ENCODE results near the gene TRIM21. TPM values are rescaled to one million over a fixed set of nuclear protein-coding genes. Genes with fewer than 3 reads are reported as not detected.

Gene TRIM21
- polyA plus RNA-seq, 2 of the 4 experiments (the other 2 are of a cell fraction): 11.3 to 15.6 TPM

DNA sequence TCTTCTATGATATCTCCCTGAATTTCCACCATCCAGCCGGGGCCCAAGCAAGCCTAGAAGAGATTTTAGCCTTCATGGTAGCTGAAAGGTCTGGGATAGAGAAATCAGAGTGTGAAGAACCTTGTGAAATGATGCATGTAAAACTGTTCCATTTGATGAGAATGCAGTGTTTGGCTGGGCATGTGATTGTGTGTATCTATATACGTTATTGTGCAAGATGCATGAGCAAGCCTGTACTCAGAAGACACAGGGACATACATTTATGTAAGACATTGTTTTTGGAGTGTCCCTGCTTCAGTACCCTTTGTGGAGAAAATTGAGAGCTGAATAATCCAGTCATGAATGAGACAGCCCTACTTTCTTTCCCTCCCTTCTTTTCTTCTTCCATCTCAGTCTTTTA lies 40.4 kb upstream of the TRIM21 start (continued):
- TF ChIP-seq, protein P1, sequence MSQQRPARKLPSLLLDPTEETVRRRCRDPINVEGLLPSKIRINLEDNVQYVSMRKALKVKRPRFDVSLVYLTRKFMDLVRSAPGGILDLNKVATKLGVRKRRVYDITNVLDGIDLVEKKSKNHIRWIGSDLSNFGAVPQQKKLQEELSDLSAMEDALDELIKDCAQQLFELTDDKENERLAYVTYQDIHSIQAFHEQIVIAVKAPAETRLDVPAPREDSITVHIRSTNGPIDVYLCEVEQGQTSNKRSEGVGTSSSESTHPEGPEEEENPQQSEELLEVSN (IDR thresholded peaks at IDR 0.05; ENCODE audit: borderline replicate concordance, low read depth): no peak
- TF ChIP-seq, protein P2, sequence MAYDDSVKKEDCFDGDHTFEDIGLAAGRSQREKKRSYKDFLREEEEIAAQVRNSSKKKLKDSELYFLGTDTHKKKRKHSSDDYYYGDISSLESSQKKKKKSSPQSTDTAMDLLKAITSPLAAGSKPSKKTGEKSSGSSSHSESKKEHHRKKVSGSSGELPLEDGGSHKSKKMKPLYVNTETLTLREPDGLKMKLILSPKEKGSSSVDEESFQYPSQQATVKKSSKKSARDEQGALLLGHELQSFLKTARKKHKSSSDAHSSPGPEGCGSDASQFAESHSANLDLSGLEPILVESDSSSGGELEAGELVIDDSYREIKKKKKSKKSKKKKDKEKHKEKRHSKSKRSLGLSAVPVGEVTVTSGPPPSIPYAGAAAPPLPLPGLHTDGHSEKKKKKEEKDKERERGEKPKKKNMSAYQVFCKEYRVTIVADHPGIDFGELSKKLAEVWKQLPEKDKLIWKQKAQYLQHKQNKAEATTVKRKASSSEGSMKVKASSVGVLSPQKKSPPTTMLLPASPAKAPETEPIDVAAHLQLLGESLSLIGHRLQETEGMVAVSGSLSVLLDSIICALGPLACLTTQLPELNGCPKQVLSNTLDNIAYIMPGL (CRISPR knock-in tag; IDR thresholded peaks at IDR 0.05; ENCODE audit: borderline replicate concordance): no peak
- TF ChIP-seq KDM5A (IDR thresholded peaks at IDR 0.05): no peak

GRCh38 chr11:4430051-4430450 lies 36.5 kb upstream of the TRIM21 start:
- 12% methylated on average over 4 of the region's 4 CpGs for WGBS (ENCODE audit: missing lambda C conversion rate)
- FAIRE-seq: no peak

DNA sequence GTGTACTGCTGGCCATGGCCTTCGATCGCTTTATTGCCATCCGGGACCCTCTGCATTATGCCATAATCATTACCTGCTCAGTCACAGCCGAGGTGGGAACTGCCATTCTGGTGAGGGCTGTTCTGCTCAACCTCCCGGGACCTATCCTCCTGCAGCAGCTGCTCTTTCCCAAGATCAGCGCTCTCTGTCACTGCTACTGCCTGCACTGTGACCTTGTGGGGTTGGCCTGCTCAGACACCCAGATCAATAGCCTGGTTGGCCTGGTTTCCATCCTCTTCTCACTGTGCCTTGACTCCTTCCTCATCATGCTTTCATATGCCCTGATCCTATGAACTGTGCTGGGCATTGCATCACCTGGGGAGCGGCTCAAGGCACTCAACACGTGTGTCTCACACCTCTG lies 24.9 kb upstream of the TRIM21 start:
- ATAC-seq: no peak
- DNase-seq (ENCODE audit: low read depth in 1 of 2, low spot score in 1 of 2): no peak
- no peak for FAIRE-seq
- no peaks in the 10 kb centered on the region for H3K9me3 ChIP-seq
- H3K4me2 ChIP-seq: no peak overlapping the region
- ChIA-PET CTCF (no interaction called here), POLR2A (no interaction called here)
- no peak overlapping the region for H3K4me3 ChIP-seq
- no peak overlapping the region for H3K27ac ChIP-seq
- no peak for TF ChIP-seq SREBF2 (IDR thresholded peaks at IDR 0.05)
- no peak for TF ChIP-seq CHD4 (IDR thresholded peaks at IDR 0.05; ENCODE audit: borderline replicate concordance)
- no peak for TF ChIP-seq RAD21 (conservative IDR thresholded peaks at IDR 0.05 in 1 of 2, IDR thresholded peaks at IDR 0.05 in 1 of 2)
- TF ChIP-seq, protein P1 (IDR thresholded peaks at IDR 0.05; ENCODE audit: borderline replicate concordance, low read depth): no peak
- no peak for TF ChIP-seq POLR2A (IDR thresholded peaks at IDR 0.05; ENCODE audit: low read length)
- TF ChIP-seq JUNB (IDR thresholded peaks at IDR 0.05): no peak
- TF ChIP-seq MAFK (IDR thresholded peaks at IDR 0.05; ENCODE audit: partially characterized antibody): no peak
- no peak for TF ChIP-seq HOXA7 (CRISPR knock-in tag; IDR thresholded peaks at IDR 0.05)
- TF ChIP-seq HOXB5 (CRISPR knock-in tag; IDR thresholded peaks at IDR 0.05): no peak
- no peak for TF ChIP-seq ESRRA (IDR thresholded peaks at IDR 0.05; ENCODE audit: borderline replicate concordance, low read length)
- no peak for TF ChIP-seq BHLHE40 (IDR thresholded peaks at IDR 0.05; ENCODE audit: low read depth, low read length)
- no peak for TF ChIP-seq MAZ (IDR thresholded peaks at IDR 0.05; ENCODE audit: borderline replicate concordance, low read depth, low read length)
- no peak for TF ChIP-seq ZC3H11A (IDR thresholded peaks at IDR 0.05)
- TF ChIP-seq MYC (IDR thresholded peaks at IDR 0.05; ENCODE audit: borderline replicate concordance, low read length): no peak
- no peak for TF ChIP-seq NFE2L2 (conservative IDR thresholded peaks at IDR 0.05; ENCODE audit: low read length)
- TF ChIP-seq, protein P3, sequence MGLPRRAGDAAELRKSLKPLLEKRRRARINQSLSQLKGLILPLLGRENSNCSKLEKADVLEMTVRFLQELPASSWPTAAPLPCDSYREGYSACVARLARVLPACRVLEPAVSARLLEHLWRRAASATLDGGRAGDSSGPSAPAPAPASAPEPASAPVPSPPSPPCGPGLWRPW (IDR thresholded peaks at IDR 0.05): no peak
- TF ChIP-seq ELK1 (IDR thresholded peaks at IDR 0.05; ENCODE audit: low read depth, low read length): no peak
- H3K4me1 ChIP-seq: no peaks in the 10 kb centered on the region
- 19% methylated on average over 8 of the region's 8 CpGs for WGBS (ENCODE audit: missing lambda C conversion rate)

More at GRCh38 chr11:4430051-4430450, 36.5 kb upstream of the TRIM21 start:
- Histone ChIP-seq H3K4me1 (no peaks in the 10 kb centered on the region), H3K4me3 (no peak overlapping the region), H3K9me3 (no peaks in the 10 kb centered on the region), H3K4me2 (no peak overlapping the region), H3K27ac (no peak overlapping the region)
- CTCF ChIA-PET: no interaction called here
- ATAC-seq (no peak), DNase-seq (ENCODE audit: low read depth in 1 of 2, low spot score in 1 of 2) (no peak)
- TF ChIP-seq PBX3 (IDR thresholded peaks at IDR 0.05) (no peak), EHMT2 (IDR thresholded peaks at IDR 0.05; ENCODE audit: low read depth) (no peak), HEYL (CRISPR knock-in tag; IDR thresholded peaks at IDR 0.05) (no peak)
- POLR2A ChIA-PET: no interaction called here
